ENCODE results near the gene NEGR1.

The NEGR1 gene

DNA sequence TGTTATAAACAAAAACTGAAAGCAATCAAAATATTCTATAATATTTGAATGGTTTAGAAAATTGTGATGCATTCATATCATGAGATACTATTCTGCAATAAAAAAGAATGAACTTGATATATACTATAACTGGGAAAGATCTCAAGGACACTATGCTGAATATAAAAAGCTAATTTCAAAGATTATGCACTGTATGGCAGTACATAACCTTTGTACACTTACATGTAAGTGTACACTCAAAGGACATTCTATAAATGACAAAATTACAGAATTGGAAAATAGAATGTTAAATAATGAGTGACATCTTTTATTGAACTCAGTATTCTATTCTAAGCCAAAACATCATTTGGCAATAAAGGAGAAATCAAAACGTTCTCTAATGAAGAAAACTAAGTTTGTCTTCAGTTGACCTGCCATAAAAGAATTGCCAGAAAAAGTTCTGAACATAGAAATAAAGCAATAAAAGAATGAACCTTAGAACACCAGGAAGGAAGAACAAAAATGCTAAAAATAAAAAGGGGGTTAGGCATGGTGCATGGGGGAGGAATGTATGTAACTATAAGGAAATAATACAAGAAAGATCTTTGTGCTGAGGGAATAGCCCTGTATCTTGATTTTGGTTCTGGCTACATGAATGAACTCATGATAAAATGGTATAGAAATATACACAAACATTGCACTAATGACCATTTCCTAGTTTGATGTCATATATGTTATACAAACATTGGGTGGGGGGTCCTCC is 519.7 kb downstream of the NEGR1 start:
- DNase-seq: no peak

DNA sequence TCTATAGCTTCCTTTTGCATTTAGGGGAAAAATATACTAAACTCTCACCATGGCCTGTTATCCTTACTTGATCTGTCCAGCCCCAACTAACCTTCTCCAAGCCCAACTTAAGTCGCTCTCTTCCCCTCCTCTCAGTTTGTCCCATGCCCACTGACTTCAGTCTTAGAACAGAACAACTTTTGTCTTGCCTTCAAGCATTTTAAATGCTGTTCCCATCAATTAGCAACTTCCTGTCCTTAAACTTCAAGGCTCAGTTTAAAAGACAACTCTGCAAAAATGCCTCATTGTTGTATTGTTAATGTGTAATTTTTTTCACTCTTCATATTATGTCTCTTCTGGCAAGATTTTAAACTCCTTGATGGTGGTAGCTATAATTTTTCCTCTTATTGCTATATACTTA is 526.9 kb downstream of the NEGR1 start:
- no peak for DNase-seq

DNA sequence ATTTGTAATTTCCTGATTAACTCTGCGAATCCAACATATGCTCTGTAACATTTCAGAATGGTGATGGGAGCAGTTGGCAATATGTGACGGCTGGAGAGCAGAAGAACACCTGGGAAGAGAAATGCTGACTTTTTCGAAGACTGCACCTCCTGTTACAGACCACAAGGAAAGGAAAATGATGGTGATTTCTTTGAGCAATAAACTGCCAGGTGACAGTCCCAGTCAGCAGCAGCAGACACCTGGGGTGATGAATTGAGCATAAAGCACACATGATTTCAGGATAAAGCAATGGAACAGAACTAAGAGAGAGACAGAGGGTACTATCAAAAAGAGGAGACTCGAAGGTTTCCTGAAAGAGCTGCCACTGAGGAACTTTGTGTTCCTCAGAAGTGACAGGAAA is 528.6 kb downstream of the NEGR1 start:
- DNase-seq: no peak

- no peak for DNase-seq
These were observed 537.0 kb downstream of the NEGR1 start for GRCh38 chr1:71745326-71745725.

GRCh38 chr1:71743862-71744261 is 538.5 kb downstream of the NEGR1 start:
- DNase-seq: no peak

DNA sequence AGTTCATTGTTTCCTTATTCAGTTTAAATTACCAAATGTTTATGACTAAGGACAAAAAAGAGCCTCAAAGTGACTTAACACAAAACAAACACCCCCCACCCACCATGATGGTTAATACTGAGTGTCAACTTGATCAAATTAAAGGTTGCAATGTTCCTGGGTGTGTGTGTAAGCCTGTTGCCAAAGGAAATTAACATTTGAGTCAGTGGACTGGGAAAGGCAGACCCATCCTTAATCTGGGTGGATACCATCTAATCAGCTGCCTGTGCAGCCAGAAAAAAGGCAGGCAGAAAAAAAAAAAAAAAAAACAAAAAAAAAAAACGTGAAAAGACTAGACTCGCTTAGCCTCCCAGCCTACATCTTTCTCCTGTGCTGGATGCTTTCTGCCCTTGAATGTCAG is 543.4 kb downstream of the NEGR1 start:
- no peak for DNase-seq

- DNase-seq: no peak
These were observed 544.1 kb downstream of the NEGR1 start for GRCh38 chr1:71738256-71738655.

DNA sequence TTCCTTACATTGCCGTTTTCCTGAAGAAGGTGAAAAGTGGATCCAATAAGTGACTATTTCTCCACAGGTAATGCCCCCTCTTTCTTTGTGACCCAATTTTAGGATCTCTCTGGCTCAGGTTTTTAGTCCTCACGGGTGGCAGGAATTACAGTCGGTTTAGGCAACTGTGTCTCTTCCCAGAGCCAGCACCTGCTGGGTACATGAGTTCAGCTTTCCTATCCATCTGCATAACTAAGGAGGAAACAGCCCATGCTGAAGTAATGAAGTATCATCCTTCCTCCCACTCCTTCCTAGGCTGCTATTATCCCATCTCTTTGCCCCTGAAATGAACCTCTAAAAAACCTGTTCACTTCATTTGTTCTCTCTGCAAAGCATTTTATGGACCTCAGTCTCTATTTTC is 544.6 kb downstream of the NEGR1 start:
- DNase-seq: no peak

DNA sequence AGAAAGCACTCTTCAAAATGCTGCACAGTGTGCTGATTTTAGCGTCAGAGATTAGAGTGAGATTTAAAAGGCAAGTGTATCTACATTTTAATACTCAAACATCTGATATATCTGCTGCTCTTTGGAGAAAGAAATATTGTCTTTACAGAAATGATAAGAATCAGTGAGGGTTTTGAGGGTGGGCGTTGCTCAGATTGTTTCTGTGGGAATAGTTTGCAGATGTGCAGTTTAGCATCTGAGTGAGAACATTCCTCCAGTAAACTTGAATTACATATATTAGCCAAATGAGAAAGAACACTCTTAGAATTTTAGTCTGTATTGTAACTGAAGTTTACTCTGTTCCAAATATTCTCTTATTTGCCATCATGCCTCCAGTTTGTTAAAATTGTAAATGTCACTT is 549.2 kb downstream of the NEGR1 start:
- no peak for DNase-seq

DNA sequence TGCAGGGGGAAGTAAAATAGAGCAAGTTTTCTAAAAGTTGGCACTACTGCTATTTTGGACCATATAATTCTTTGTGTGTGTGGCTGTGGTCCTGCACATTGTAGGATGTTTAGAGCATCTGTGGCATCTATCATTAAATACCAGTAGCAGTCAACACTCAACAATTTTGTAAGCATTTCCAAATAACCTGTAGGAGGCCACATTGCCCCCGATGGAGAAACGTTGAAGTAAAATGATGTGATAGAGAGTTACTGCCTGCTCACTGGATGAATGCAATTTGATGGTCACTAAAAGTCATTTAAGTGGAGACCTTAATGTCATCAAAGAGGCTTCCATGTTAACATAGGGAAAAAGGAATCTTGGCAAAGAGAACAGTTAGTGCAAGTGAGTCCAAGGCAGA is 560.8 kb downstream of the NEGR1 start:
- DNase-seq: no peak

GRCh38 chr1:71719330-71719729 is 563.0 kb downstream of the NEGR1 start:
- no peak for DNase-seq

- DNase-seq: no peak
These were observed 565.2 kb downstream of the NEGR1 start for GRCh38 chr1:71717186-71717585.

DNA sequence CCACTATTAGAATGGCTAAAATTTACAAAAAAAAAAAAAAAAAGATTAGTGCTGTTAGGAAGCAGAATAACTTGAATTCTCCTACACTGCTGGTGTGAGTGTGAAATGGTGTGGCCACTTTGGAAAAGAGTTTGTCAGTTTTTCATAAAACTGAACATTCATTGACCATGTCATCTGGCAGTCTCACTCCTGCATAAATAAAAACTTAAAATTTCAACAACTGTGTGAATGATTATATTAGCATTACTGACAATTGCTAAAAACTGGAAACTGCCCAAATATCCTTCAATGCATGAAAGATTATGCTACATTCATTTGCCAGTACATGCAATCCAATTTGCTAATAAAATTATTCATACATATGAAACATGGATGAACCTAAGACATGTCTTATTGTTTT is 570.9 kb downstream of the NEGR1 start:
- no peak for DNase-seq

GRCh38 chr1:71706029-71706671 is 576.2 kb downstream of the NEGR1 start:
- DNase-seq: peak; percentile 62

DNA sequence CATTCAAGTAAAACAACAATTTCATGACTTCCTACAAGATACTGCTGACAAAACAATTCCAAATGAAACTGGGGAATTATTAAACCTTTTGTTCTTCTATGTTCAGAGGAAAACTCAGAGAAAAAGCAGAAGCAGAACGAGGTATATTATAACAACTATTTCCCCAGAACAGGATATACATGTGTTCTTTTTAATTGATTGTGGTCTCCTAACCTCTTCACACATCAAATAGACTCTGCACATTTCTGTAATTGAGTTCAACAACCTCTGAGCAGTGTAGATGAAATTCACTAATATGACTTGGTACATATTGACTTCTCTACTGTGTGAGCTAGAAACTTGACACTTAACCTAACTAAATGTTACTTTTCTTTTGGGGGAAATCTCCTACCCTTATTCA is 584.2 kb downstream of the NEGR1 start:
- DNase-seq: peak; percentile 24

DNA sequence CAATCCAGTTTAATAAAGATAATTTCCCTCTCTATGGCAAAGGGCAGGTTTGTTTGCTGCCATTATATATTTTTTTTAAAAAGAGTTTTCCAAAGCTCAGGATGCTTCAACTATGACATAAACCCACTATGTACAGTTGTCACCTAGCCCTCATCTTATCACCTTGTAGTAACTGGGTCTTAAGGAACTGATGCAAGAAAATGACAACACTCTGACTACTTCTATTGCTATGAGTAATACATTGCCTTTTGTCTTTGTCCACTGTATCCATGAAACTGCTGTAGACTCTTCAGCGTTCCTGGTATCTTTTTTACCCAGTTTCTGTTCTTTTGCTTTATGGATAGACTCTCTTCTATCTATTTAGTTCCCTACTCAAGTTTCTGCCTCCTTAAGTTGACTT is 586.5 kb downstream of the NEGR1 start:
- no peak for DNase-seq

- DNase-seq: no peak
These were observed 587.3 kb downstream of the NEGR1 start for GRCh38 chr1:71695084-71695483.

GRCh38 chr1:71693581-71693980 is 588.8 kb downstream of the NEGR1 start:
- no peak for DNase-seq

- DNase-seq: no peak
These were observed 592.7 kb downstream of the NEGR1 start for GRCh38 chr1:71689635-71690034.

DNA sequence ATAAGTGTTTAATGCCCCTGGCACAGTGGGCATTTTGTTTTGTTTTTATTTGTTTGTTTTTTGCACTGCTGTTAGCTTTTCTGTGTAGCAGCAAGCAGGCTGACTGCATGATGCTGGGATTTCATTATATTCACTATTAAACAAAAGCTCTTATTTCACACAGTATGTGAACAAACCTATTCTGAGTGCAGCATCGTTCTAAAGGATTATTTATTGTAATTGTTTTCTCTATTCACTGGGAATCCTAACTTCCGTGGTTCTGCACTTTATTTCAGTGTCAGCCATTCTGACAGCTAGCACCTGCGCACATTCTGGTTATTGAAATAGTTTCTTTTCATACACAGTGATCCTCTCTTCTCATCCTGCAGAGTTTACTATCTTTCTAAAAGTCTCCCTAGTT is 595.0 kb downstream of the NEGR1 start:
- DNase-seq: no peak

GRCh38 chr1:71676979-71677925 is 605.1 kb downstream of the NEGR1 start:
- no peak for DNase-seq

- no peak for DNase-seq
These were observed 614.3 kb downstream of the NEGR1 start for GRCh38 chr1:71668065-71668464.

DNA sequence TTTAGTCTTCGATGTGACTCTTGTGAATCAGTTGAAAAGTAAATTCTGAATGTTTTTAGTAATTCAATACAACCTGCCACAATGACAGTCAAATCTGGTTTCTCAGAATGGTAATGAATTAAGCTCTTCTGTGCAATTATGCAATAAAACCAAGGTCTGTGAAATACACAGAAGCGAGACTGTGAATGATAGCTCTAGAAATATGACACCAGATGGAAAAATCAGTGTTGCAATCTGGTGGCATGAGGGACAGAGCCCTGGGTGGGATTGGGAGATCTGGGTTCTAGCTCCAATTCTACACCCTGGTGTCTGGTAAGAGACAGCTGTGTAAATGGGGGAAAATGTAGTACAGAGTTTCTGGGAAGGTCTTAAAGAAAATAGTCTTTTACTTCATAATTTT is 615.1 kb downstream of the NEGR1 start:
- peak; percentile 84 for DNase-seq

- DNase-seq: no peak
These were observed 615.7 kb downstream of the NEGR1 start for GRCh38 chr1:71666609-71667008.
